ENCODE results near the gene CENPX. TPM values are rescaled to one million over a fixed set of nuclear protein-coding genes. Genes with fewer than 3 reads are reported as not detected.

Gene CENPX
- total and polyA plus RNA-seq, 2 of the 13 experiments (the other 11 are each of a cell fraction or from before 2014, with no cell fraction given), result 92.7 to 170 TPM

DNA sequence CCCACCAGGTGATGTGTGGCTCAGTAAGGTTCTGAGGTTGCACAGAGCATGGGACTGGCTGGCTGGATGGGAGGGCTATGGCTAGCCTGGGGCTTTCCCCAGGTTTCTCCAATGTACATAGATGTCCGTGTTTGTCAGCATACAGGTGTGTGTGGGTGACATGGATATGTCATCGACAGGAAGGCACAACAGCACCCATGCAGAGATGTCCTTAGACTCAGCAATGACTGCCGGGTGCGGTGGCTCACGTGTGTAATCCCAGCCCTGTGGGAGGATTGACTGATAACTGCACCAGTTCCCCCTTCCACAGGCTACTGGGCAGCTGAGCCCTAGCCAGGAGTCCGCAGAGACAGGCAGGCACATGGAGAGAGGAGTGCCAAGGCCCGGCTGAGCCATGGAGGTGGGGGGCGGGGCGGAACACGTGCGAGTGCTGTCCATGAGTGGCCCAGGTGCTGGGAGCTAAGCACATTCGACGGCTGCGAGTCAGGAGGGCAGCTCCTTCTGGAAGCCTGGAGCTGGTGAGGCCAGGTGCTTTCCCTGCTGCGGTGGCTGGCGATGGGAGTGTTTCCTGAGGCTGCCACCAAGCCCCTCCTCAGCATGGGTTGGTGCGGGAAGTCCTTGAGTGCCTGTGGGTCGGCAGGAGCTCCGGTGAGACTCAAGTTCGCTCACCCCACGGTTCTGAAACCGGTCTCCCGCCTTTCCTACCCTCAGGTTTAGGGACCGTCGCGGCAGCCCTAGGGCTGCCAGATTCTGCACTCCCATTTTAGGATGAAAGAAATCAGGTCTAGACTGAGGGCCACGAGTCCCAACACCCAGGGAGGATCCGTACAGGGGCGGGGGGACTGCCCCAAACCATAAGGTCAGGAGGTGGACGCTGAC, 46.1 kb downstream of the CENPX start (continued):
- TF ChIP-seq, protein P1, sequence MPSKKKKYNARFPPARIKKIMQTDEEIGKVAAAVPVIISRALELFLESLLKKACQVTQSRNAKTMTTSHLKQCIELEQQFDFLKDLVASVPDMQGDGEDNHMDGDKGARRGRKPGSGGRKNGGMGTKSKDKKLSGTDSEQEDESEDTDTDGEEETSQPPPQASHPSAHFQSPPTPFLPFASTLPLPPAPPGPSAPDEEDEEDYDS (CRISPR knock-in tag; IDR thresholded peaks at IDR 0.05), result no peak
- no peak; the same call in 1 of the 2 replicates for TF ChIP-seq ZNF296 (CRISPR knock-in tag; conservative IDR thresholded peaks at IDR 0.05)
- no peak for TF ChIP-seq ZNF329 (CRISPR knock-in tag; IDR thresholded peaks at IDR 0.05; ENCODE audit: low read depth)
- no peak for TF ChIP-seq SMARCE1 (IDR thresholded peaks at IDR 0.05; ENCODE audit: borderline replicate concordance)
- no peak for TF ChIP-seq ZNF441 (CRISPR knock-in tag; IDR thresholded peaks at IDR 0.05; ENCODE audit: borderline replicate concordance)
- TF ChIP-seq, protein P2, sequence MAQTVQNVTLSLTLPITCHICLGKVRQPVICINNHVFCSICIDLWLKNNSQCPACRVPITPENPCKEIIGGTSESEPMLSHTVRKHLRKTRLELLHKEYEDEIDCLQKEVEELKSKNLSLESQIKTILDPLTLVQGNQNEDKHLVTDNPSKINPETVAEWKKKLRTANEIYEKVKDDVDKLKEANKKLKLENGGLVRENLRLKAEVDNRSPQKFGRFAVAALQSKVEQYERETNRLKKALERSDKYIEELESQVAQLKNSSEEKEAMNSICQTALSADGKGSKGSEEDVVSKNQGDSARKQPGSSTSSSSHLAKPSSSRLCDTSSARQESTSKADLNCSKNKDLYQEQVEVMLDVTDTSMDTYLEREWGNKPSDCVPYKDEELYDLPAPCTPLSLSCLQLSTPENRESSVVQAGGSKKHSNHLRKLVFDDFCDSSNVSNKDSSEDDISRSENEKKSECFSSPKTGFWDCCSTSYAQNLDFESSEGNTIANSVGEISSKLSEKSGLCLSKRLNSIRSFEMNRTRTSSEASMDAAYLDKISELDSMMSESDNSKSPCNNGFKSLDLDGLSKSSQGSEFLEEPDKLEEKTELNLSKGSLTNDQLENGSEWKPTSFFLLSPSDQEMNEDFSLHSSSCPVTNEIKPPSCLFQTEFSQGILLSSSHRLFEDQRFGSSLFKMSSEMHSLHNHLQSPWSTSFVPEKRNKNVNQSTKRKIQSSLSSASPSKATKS (CRISPR knock-in tag; IDR thresholded peaks at IDR 0.05), result no peak
- TF ChIP-seq, protein P3, sequence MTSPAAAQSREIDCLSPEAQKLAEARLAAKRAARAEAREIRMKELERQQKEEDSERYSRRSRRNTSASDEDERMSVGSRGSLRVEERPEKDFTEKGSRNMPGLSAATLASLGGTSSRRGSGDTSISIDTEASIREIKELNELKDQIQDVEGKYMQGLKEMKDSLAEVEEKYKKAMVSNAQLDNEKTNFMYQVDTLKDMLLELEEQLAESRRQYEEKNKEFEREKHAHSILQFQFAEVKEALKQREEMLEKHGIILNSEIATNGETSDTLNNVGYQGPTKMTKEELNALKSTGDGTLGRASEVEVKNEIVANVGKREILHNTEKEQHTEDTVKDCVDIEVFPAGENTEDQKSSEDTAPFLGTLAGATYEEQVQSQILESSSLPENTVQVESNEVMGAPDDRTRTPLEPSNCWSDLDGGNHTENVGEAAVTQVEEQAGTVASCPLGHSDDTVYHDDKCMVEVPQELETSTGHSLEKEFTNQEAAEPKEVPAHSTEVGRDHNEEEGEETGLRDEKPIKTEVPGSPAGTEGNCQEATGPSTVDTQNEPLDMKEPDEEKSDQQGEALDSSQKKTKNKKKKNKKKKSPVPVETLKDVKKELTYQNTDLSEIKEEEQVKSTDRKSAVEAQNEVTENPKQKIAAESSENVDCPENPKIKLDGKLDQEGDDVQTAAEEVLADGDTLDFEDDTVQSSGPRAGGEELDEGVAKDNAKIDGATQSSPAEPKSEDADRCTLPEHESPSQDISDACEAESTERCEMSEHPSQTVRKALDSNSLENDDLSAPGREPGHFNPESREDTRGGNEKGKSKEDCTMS (CRISPR knock-in tag; conservative IDR thresholded peaks at IDR 0.05), result no peak
- TF ChIP-seq, protein P4, sequence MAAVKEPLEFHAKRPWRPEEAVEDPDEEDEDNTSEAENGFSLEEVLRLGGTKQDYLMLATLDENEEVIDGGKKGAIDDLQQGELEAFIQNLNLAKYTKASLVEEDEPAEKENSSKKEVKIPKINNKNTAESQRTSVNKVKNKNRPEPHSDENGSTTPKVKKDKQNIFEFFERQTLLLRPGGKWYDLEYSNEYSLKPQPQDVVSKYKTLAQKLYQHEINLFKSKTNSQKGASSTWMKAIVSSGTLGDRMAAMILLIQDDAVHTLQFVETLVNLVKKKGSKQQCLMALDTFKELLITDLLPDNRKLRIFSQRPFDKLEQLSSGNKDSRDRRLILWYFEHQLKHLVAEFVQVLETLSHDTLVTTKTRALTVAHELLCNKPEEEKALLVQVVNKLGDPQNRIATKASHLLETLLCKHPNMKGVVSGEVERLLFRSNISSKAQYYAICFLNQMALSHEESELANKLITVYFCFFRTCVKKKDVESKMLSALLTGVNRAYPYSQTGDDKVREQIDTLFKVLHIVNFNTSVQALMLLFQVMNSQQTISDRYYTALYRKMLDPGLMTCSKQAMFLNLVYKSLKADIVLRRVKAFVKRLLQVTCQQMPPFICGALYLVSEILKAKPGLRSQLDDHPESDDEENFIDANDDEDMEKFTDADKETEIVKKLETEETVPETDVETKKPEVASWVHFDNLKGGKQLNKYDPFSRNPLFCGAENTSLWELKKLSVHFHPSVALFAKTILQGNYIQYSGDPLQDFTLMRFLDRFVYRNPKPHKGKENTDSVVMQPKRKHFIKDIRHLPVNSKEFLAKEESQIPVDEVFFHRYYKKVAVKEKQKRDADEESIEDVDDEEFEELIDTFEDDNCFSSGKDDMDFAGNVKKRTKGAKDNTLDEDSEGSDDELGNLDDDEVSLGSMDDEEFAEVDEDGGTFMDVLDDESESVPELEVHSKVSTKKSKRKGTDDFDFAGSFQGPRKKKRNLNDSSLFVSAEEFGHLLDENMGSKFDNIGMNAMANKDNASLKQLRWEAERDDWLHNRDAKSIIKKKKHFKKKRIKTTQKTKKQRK (IDR thresholded peaks at IDR 0.05; ENCODE audit: low read length), result no peak
- TF ChIP-seq, protein P5, sequence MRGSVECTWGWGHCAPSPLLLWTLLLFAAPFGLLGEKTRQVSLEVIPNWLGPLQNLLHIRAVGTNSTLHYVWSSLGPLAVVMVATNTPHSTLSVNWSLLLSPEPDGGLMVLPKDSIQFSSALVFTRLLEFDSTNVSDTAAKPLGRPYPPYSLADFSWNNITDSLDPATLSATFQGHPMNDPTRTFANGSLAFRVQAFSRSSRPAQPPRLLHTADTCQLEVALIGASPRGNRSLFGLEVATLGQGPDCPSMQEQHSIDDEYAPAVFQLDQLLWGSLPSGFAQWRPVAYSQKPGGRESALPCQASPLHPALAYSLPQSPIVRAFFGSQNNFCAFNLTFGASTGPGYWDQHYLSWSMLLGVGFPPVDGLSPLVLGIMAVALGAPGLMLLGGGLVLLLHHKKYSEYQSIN (CRISPR knock-in tag; IDR thresholded peaks at IDR 0.05; ENCODE audit: borderline replicate concordance), result no peak
- no peak for TF ChIP-seq KDM4B (CRISPR knock-in tag; IDR thresholded peaks at IDR 0.05)
- TF ChIP-seq ZNF331 (CRISPR knock-in tag; IDR thresholded peaks at IDR 0.05), result no peak
- no peak for TF ChIP-seq PHB2 (IDR thresholded peaks at IDR 0.05; ENCODE audit: partially characterized antibody)
- TF ChIP-seq, protein P6, sequence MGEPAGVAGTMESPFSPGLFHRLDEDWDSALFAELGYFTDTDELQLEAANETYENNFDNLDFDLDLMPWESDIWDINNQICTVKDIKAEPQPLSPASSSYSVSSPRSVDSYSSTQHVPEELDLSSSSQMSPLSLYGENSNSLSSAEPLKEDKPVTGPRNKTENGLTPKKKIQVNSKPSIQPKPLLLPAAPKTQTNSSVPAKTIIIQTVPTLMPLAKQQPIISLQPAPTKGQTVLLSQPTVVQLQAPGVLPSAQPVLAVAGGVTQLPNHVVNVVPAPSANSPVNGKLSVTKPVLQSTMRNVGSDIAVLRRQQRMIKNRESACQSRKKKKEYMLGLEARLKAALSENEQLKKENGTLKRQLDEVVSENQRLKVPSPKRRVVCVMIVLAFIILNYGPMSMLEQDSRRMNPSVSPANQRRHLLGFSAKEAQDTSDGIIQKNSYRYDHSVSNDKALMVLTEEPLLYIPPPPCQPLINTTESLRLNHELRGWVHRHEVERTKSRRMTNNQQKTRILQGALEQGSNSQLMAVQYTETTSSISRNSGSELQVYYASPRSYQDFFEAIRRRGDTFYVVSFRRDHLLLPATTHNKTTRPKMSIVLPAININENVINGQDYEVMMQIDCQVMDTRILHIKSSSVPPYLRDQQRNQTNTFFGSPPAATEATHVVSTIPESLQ (CRISPR knock-in tag; conservative IDR thresholded peaks at IDR 0.05), result no peak
- no peak for TF ChIP-seq SRF (IDR thresholded peaks at IDR 0.05; ENCODE audit: low read depth, low read length)
- TF ChIP-seq, protein P7, sequence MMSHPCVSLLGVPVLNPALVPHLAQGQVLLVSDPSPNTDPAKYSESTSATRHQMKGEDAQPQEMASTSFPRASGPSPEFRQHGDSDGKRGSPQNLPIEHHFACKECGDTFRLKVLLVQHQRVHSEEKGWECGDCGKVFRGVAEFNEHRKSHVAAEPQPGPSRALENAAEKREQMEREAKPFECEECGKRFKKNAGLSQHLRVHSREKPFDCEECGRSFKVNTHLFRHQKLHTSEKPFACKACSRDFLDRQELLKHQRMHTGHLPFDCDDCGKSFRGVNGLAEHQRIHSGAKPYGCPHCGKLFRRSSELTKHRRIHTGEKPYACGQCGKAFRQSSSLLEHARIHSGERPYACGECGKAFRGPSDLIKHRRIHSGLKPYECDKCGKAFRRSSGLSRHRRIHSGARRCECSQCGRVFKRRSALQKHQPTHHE (CRISPR knock-in tag; IDR thresholded peaks at IDR 0.05; ENCODE audit: borderline replicate concordance), result no peak

Measured in HepG2 (cell line).